ENCODE measurements around the gene ECD. TPM values are rescaled to one million over a fixed set of nuclear protein-coding genes. Genes with fewer than 3 reads are reported as not detected.
"Not testable (repeated sequence)": the region's sequence is repeated elsewhere in the genome, so short reads cannot be mapped to it uniquely, and the experiment has no call there.

The ECD gene
- total RNA-seq, 1 donor from 2014 or later = 24.7 TPM

DNA sequence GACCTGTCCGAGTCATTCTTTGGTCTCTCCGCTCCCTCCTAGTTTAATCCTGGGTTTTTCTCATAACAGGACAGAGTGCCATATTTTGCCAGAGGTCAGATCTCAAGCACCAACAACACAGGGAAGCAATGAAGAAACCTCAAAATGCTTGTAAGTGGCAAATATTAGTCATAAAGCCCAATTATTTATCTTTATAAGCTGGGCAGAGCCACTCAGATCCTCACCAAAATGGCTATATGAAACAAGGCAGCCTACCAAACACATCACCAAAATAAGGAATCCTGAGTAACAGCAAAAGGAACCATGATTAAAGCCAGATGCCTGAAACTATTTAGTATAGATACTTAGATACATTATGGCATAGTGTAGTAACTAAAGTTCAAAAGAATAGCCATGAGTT is 4.7 kb downstream of the ECD start:
- ATAC-seq = no peak
- no peak for DNase-seq (ENCODE audit: low spot score)
- intact Hi-C loops (cut with DNase I) = no loop called here

- intact Hi-C loops (cut with DNase I) = no loop called here
- ATAC-seq (no peak), DNase-seq (ENCODE audit: low spot score) (no peak)
Measured at GRCh38 chr10:73161662-73162061, 6.1 kb downstream of the ECD start.

DNA sequence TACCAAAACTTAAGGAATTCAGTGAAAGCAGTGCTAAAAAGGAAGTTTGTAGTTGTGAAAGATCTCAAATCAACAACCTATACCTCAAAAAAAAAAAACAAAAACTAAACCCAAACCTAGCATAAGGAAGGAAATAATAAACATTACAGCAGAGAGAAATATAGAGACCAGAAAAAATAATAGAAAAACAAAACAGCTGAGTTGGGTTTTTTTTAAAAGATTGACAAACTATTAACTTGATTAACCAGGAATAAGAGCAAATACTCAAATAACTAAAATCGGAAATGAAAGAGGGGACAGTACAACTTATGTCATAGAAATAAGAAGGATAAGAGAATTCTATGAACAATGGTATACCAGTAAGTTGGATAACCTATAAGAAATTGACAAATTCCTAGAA is 6.7 kb downstream of the ECD start:
- no peak for DNase-seq (ENCODE audit: low spot score)
- intact Hi-C loops (cut with DNase I) = no loop called here
- ATAC-seq = no peak

DNA sequence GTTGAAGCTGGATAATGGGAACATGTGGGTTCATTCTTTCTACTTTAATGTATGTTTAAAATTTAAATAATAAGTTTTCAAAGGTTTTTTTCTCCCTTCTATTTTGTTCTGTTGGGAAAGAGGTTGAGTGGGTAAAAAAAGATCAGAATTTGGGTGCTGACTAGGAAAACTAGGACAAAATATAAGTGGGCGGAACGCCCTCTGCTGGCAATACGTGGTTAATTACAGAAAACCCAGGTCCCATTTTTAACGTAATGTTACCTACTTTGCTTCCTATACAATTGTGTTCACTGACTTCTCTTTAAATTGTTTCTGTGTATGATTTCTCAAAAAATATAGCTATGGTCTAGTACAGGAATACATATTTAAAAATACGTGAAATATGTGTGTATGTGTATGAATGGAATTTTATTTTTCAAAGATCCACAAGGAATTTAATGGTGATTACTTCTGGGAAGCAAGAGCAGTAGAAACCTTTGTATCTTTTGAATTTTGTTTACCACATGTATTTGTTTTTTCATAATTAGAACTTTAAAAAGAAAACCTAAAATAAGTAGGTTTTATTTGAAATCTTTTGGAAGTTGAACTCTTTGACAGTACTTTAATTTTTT is 8.7 kb downstream of the ECD start:
- peak; percentile 72 for DNase-seq (ENCODE audit: low spot score)
- ATAC-seq = no peak
- intact Hi-C loops (cut with DNase I) = no loop called here

- DNase-seq (ENCODE audit: low spot score) (no peak), ATAC-seq (no peak)
- intact Hi-C loops (cut with DNase I) = no loop called here
Measured at GRCh38 chr10:73156054-73156453, 11.8 kb downstream of the ECD start.

DNA sequence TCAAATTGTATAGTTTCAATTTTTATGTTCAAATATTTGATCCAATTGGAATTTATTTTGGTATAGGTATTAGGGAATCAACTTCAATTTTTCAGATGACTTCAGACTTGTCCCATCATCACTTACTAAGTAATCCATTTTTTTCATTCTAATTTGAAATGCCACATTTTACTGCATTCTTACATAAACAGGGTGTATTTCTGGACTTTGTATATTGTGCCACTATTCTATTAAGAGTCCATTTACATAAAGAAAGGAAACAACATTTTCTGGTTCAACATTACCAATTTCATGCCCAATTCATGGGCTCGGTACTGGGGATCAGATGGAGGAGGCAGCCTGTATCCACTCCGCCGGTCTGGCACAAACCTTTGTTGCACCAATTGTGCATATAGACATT is 15.8 kb downstream of the ECD start:
- intact Hi-C loops (cut with DNase I) = no loop called here
- no peak for ATAC-seq
- DNase-seq (ENCODE audit: low spot score) = no peak

DNA sequence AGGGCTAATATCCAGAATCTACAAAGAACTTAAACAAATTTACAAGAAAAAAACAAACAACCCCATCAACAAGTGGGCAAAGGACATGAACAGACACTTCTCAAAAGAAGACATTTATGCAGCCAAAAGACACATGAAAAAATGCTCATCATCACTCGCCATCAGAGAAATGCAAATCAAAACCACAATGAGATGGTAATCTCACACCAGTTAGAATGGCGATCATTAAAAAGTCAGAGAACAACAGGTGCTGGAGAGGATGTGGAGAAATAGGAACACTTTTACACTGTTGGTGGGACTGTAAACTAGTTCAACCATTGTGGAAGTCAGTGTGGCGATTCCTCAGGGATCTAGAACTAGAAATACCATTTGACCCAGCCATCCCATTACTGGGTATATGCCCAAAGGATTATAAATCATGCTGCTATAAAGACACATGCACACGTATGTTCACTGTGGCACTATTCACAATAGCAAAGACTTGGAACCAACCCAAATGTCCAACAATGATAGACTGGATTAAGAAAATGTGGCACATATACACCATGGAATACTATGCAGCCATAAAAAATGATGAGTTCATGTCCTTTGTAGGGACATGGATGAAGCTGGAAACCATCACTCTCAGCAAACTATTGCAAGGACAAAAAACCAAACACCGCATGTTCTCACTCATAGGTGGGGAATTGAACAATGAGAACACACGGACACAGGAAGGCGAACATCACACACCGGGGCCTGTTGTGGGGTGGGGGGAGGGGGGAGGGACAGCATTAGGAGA is 17.0 kb downstream of the ECD start:
- ATAC-seq; intact Hi-C loops (cut with DNase I); DNase-seq (ENCODE audit: low spot score): not testable (repeated sequence)

GRCh38 chr10:73141603-73142002 is 26.2 kb downstream of the ECD start:
- intact Hi-C loops (cut with DNase I) = loop anchor here (5.0 kb wide), 1 partner anchor 1876 kb away; no protein-coding TSS in a partner anchor
- DNase-seq (ENCODE audit: low spot score) (no peak), ATAC-seq (no peak)

DNA sequence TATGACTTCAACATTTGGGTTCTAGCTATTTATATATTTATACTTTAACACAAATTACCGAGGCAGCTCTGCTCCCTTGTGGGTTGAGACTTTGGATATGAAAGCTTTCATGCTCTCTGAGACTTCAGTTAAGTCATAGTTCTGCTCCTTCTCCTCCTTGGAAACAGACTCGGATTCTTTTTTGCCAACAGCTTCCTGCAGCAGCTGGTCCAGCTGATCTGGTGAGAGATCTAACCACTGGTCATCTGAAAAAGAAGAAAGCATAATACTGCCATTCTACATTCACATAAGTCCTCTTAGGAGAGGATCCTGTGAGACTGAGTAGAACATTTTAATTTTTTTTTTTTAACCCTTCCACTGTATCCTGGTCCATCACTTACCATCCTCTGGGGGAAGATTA is 28.6 kb downstream of the ECD start:
- ATAC-seq (no peak), DNase-seq (ENCODE audit: low spot score) (no peak)
- intact Hi-C loops (cut with DNase I) = no loop called here

DNA sequence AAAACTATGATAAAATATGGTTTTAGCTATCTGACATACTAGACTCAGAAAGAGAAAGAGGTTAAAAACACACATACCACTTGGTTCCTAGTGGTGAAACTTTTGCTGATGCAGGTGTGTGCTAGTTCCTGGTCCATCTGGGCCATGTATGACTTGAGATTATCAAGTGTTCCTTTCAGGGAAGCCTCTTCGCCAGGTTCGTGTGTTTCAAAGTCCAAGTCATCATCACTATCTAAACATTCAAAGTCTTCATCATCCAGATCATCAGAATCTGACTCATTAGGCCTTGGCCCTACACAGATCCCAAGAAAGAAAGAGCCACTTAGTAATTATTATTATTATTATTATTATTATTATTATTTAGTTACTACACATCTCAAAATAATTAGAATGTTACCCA is 31.2 kb downstream of the ECD start:
- ATAC-seq = no peak
- intact Hi-C loops (cut with DNase I) = no loop called here
- DNase-seq (ENCODE audit: low spot score) = no peak

DNA sequence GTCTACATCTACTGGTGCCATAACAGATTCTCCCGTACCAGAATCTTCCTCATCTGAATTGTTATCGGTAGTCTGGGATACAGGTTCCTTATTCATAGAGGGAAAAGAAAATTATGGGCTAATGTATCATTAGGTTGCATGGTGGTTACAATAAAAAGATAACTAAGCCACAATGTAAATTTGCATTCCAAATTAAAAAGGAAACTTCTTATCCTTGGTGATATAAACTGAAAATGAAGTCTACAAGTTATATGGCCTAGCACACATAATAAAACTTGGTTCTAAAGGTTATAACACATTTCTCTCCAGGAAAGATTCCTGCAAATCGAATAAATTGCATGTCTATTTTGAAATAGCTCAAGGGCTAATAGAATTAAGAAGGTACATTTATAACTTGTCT is 33.1 kb downstream of the ECD start:
- ATAC-seq = no peak
- intact Hi-C loops (cut with DNase I) = no loop called here

DNA sequence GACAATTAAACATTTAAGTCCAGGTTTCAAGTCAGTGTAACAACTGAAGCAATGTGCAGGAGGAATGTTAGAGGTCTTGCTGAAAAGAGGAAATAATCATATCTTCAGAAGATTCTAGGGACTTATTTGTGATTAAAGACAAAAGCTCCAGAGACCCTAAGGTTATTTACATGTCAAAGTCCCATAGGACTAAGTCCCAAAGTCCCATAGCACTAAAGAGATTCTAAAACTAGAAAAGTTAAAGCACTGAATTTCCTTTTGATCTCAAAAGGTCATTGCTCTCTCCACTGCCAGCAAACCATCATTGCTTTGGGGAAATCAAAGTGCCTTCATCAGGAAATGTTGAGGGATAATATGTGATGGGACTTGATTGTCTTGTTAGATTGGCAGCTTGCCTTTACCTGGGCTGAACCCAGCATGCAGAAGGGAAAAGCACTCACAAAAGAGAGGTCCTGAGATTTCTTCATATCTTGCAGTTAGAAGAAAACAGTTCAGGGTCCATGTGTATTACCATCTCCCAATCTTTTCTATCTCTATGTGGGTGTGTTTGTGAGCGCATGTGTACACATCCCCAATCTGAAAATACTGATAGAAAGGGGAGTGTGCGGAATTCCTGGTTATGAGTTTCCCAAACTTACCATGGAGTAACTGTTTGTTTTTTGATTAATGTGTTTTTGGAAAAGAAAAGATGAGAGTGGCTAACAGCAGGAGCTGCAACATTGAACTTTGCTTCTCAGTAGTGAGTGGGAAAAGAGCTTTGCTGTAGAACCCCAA is 35.7 kb downstream of the ECD start:
- DNase-seq (ENCODE audit: low spot score) (no peak), ATAC-seq (no peak)
- intact Hi-C loops (cut with DNase I) = no loop called here

More for the DNA sequence above, 33.1 kb downstream of the ECD start:
- DNase-seq (ENCODE audit: low spot score) = no peak

GRCh38 chr10:73131301-73131700 is 36.5 kb downstream of the ECD start:
- no peak for ATAC-seq

DNA sequence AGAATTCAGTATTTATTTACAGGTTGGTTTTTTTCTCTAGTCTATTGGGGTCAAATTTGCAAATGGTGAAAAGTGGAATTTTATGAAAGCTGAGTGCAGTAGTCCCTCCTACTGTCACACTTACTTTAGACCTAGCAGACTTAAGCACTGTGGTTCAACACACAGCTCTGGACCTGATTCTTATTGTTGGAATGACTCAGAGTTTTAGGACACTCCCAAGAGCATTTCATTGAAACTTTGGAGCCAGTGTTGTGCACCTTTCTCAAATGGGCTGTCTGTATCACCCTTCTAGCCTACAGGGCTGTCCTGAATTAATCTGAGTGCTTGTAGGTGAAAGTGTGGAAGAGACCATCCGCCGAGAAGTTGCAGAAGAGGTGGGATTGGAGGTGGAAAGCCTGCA is 41.5 kb downstream of the ECD start:
- intact Hi-C loops (cut with DNase I) = no loop called here
- ATAC-seq (no peak), DNase-seq (ENCODE audit: low spot score) (no peak)

More at GRCh38 chr10:73131301-73131700, 36.5 kb downstream of the ECD start:
- DNase-seq (ENCODE audit: low spot score) = no peak
- intact Hi-C loops (cut with DNase I) = no loop called here

DNA sequence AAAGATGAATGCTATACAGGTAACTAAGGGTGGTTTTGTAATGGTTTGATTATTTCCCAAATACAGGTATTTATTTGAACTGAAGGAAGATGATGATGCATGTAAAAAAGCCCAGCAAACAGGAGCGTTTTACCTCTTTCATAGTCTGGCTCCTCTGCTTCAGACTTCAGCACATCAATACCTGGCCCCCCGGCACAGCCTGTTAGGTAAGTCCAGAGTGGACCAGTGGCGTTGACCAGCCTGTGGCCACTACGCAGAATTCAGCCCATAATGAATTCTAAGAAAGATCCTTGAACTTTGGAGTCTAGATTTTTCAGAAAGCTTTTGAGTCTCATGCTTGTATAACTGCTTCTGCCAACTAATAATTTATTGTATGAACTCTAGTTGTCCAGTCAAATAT is 47.9 kb downstream of the ECD start:
- DNase-seq (ENCODE audit: low spot score) = no peak
- no peak for ATAC-seq

DNA sequence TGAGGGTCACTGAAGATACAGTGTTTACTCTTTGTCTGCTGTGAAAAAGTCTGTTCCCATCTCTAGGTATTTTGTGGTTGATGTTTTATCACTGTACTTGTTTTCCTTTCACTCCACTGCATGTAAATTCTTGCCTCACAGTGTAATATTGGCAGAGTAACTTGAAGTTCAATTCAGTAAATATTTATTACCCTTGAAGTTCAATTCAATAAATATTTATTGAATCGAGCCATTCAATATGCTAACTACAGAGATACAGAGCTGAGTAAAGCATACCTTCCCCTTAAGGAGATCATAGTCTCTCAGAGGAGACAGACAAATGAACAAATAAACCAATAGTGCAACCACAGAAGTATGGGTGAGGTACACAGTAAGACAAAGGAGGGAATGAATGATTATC is 48.4 kb downstream of the ECD start:
- ATAC-seq = no peak
- intact Hi-C loops (cut with DNase I) = no loop called here
- no peak for DNase-seq (ENCODE audit: low spot score)

More for the DNA sequence above, 47.9 kb downstream of the ECD start:
- intact Hi-C loops (cut with DNase I) = no loop called here

DNA sequence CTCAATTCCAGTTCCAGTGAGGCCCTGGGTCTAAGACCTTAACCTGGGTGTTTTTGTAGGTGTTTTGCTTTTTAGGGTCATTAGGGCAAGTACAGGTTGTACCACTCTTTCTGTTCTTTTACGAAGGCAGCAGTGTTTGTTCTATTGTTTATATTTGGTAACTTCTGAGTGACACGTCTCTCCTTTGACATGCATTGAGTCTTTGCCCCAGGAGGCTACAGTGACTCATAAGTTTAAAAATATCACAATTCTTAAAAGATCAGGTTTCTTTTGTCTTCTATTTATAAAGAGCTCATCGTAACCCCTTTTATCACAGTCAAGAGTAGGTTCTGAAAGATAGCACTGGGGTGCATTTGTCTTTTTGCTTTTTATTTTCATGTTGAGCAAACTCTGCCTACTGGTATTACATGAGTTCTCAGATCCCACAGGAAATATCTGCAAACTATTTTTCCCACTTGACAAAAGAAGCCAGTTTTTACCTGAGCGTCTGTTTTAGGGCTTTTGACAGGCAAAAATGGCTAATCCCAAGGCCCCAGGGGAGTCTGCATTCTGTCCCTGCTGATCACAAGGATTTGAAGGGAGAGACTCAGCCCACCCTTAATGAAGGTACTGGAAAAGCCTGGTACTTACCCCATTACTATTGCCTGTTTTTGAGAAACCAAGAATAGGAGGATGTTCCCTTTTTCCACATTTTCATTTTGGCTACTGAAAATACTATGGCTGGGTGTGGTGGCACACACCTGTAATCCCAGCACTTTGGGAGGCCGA is 49.6 kb downstream of the ECD start:
- no peak for ATAC-seq
- DNase-seq (ENCODE audit: low spot score) = no peak
- intact Hi-C loops (cut with DNase I) = no loop called here

GRCh38 chr10:73116017-73116416 is 51.8 kb downstream of the ECD start:
- DNase-seq (ENCODE audit: low spot score) (no peak), ATAC-seq (no peak)
- intact Hi-C loops (cut with DNase I) = no loop called here

DNA sequence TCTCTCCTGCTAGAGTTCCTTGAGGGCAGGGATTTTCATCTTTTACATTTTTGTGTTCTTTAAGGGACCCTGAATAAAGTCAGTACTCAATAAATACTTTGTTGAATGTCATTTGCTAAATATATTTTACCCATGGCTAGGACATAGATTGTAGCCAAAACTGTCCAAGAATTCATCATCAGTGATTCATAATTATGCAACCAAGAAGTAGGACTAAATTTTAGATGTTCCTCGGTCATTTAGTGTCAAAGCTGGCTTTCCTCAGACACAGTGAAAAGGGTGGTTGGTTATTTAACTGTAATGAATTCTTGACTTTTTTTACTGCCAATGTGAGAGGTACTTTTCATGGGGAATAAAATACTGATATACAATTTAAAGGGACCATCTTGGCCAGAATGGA is 54.3 kb downstream of the ECD start:
- intact Hi-C loops (cut with DNase I) = no loop called here
- DNase-seq (ENCODE audit: low spot score) (no peak), ATAC-seq (no peak)
